T47D (cell line): Measurements from ENCODE around the gene OR51D1.

Experiments used
- DNase-seq, 2 experiments: peaks; one replicate each; pipeline versions ENCODE4 v3.0.0 to v3.0.0-alpha.2; 2011 to 2012; ENCODE audit warnings: low read depth in 1 of 2, low spot score in 1 of 2
- JUND ChIP-seq: IDR thresholded peaks from 2 replicates; pipeline ENCODE4 v1.6.1; 2012; ENCODE audit warnings: low read depth
- in situ Hi-C: cut with HindIII; loops from 2 replicates; pipeline ENCODE4 v1.10.0; 2016; ENCODE audit warnings: low sequenced_read_pairs, low pct_unique_long_range_greater_than_20kb

The OR51D1 gene

DNA sequence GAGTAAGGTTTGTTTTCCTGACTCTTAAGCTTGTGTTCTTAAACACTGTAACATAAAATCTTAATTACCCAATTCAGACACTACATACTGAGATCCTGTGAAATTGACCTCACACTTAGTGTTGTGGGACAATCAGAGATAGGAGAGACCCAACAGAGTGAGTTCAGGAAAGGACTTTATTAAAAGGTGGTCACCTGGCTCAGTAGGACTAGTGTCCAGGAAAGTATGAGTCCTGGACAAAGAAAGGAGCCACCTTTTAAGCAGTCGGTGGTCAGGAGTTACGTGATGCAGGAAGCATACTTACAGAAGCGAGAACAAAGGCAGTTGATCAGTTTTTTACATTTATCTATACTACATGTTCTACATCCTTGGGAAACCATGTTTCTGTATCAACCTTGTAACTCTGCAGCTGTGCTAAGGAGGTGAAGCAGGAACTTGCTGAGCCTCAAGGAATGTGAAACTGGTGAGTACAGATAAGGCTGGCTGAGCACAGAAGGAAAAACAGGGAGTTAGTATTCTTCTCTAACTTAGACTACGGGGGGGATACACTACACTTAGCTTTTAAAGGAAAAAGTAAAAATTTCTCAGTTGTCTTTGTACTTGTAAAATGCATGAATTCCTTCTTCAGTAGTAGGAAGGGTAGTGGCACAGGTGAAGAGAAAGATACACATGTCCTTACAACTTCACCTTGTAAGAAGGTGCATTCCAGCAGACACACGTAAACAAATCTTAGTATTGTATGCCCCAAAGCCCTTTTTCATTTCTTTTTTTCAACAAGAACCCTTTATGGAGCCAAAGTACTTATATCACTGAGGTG lies 21.6 kb downstream of the OR51D1 start:
- TF ChIP-seq JUND, result no peak
- no peak for DNase-seq
- in situ Hi-C loops, result no loop called here

DNA sequence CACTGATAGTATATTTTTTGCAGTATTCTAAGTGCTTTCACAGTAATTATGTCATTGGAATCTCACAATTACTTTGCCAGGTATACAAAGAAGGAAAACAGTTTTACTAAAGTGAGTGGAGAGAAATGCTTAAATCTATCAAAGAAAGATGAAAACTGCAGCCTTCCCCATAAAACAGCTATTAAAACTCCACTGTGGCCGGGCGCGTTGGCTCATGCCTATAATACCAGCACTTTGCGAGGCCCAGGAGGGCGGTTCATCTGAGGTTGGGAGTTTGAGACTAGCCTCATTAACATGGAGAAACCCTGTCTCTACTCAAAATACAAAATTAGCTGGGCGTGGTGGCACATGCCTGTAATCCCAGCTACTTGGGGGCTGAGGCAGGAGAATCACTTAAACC lies 25.6 kb downstream of the OR51D1 start:
- no peak for TF ChIP-seq JUND
- no peak for DNase-seq
- in situ Hi-C loops, result no loop called here

DNA sequence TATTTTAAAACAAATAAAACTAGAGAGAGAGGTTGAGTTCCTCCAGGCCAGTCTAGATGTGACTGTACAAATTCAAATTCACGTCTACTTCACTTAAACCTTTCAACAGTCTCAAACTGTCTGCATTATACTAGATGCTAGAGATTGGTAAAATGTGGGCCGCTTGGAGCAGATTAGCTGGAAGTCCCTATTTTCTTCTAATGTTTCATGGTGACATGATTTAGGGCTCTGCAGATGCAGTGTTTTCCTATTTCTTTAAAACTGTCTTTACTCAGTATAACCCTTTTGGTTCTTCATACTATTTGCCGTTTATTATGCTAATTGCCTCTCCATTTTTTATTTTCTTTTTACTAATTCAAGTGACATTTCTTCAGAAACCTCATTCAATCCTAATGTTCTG lies 26.9 kb downstream of the OR51D1 start:
- no peak for TF ChIP-seq JUND
- in situ Hi-C loops, result no loop called here
- DNase-seq, result no peak

DNA sequence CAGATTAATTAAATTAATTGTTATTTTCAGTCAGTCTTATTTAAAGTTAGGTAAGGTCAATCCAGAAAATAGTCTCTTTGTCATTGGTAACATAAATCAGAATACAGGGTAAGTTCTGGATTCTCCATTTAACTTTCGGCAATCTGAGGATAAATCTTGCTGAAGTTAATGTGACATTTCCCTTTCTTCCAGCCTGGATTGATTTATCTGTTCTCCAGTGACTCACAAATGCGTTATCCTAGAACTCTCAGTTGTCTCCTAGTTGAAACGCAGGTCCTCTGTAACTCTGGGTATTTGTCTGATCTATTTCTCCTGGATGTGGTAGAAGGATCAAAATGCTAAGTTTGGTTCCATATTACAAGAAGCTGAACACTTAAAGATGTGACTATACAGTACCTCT lies 27.5 kb downstream of the OR51D1 start:
- in situ Hi-C loops, result no loop called here
- no peak for DNase-seq
- TF ChIP-seq JUND, result no peak

DNA sequence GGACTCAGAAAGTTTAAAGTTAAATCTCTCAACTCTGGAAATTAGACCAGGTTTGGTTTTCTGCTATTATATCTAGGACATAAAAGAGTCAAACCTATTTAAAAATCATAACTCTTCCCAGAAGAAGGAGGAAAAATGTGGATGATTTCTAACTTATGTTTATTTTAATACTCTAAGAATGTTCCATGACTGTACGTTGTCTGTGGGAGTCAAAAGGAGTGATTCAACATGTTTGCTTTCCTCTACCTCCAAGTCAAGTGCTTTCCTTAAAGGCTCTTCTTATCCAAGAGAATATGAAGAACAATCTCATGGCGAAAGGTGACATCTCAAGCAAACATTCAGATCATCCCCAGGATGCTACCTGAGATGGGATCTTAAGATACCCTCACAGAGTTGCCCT lies 28.1 kb downstream of the OR51D1 start:
- no peak for TF ChIP-seq JUND
- in situ Hi-C loops, result no loop called here
- DNase-seq, result no peak

DNA sequence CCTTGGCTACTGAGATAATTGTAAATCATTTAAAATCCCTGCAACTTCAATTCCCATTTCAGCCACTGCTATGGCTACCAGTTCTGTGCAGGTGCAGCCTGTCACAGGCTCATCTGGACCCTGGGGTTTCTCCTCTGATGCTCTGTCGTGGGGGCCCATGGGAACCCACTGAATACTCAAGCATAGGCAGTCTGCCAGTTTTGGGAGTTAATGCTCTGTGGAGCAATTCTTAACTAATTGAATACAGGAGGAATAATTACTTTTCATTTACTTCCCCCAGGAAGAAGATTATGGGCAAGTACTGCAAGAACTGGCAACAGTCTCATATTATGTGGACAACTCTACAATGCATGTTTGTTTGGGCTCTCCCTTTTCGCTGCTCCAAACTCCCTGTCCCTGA lies 34.5 kb downstream of the OR51D1 start:
- no peak for DNase-seq
- in situ Hi-C loops, result no loop called here
- no peak for TF ChIP-seq JUND

DNA sequence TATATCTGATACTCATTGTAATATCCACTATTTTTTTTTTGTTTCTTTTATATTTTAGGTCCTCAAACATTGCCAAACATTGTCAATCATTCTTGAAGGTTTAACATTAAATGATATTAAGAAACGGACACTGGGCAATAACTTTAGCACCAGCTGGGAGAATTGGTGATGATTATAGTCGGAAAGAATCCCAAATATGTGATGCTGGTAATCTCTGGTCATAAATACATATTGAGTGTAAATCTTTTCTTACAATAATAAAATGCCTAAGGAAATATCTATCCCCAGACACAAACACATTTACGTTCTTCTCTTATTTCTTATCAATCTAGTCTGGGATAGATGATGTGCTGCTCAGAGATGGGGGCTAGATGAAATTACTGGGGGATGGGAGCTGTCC lies 35.2 kb downstream of the OR51D1 start:
- in situ Hi-C loops, result no loop called here
- DNase-seq, result no peak

DNA sequence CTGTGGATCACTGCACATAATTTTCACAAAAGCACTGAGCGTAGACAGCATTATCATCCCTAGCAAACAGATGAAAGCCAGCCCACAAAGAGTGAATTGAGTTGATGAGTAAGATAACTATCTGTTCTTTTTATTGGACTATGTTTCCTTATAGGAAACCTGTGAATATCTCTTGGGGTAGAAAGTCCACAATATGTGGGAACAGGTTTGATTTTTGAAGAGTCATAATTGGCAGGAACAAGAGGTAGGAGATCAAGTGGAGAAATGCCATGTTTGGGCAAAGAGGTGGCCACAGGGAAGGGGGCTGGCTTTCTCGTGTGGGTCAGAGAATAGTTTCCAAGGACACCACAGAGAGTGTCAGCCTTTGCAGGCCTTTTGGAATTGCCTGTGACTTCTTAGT lies 36.5 kb downstream of the OR51D1 start:
- in situ Hi-C loops, result no loop called here
- TF ChIP-seq JUND, result no peak
- DNase-seq, result no peak

More for the DNA sequence above, 35.2 kb downstream of the OR51D1 start:
- no peak for TF ChIP-seq JUND

DNA sequence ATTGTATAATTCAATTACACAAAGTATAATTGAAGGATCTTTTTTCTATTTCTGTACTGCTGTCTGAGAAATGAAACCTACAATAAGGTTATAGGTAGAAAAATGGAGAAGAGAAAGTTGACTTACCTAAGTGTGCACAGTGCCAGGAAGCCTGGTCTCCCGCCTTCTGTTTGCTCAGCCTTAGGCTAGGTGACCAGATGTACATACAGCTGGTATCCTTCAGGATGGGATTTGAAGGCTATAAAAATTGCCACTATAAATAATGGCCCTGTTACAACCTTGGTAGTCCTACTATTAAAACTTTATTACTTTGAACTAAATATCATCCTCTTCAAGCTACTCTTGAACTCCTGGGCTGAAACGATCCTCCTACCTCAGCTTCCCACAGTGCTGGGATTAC lies 40.7 kb downstream of the OR51D1 start:
- in situ Hi-C loops, result no loop called here
- no peak for DNase-seq
- TF ChIP-seq JUND, result no peak

DNA sequence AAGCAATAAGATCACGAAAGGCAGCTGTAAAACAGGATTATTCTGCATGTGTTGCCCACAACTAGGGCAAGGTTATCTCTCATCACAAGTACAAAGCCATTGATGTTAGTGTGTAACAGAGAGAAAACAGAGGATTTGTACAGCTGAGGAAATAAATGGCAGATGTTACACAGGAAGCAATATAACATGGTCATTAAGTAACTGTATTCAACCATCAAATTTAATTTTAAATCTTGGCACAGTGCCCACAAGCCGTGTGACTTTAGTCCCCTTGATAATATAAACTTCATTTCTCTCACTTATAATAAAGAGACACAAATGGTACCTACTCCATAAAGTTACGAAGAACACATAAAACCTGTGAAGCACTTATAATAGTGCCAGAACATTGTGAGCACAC lies 43.1 kb downstream of the OR51D1 start:
- no peak for TF ChIP-seq JUND
- DNase-seq, result no peak
- in situ Hi-C loops, result no loop called here

DNA sequence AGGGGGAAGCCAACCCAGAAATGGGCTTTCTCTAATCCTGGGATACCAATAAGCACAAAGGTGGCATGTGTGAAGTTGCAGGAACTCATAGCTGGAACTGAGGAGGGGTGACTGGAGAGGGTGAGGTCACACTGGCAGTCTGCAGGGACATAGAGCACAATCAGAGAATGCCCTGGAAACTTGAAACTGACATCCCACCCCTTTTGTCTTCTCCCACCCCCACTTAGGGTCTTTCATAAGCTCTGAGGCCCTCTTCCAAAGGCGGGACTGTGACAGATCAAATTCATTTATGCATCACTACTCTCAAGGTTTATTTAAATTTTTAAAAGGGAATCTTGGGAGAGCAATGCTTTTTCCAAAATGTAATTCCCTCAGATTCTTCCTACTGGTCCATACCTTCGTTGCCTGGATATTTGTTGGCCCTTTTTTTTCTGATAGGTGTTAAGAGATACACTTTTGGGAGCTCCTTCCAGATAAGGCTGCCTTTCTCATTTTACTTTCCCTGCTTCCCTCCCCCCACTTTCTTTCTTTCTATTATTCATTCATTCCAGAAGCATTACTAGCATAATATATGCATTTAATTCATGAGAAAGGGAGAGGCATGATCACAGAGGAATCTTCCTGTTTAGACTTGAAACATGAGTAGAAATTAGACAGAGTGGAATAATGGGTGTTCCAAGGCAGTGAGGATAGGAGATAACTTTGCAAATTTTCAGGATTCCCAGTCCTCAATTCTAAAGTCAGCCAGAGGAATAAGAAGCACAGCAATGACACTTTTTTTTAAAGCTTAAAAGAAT lies 45.5 kb downstream of the OR51D1 start:
- DNase-seq, result no peak
- no peak for TF ChIP-seq JUND
- in situ Hi-C loops, result no loop called here

DNA sequence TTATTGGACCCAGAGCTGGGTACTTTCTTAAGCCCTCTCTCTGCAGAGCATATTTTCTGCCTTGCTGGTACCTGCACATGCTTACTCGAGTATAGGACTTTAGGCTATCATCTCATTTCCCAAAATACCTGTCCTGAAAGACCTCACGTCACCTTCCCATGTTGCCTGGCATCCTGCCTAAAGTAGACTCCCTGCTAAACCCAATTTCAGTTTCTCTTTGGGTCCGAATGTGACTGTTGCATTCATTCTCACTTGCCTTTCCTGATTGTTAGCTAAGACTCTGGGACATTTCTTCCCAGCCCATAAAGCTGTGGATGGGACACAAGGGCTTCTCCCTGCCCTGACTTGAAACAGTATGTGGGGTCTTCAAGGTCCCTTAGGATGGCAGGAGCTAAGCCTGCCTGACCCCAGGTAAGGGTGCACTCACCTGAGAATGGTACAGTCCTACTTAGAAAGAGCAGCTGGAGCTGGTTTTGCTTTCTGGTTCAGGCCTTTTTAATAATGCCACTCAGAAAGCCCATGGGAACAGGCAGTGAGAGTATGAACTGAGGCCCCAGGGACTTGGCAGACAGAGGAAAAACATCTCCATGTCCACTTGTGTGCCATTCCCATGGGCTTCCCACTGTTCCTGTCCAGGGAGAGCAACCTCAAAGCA lies 47.5 kb downstream of the OR51D1 start:
- no peak for DNase-seq
- no peak for TF ChIP-seq JUND
- in situ Hi-C loops, result no loop called here
